ENCODE results near the gene SLX9.

Gene SLX9

DNA sequence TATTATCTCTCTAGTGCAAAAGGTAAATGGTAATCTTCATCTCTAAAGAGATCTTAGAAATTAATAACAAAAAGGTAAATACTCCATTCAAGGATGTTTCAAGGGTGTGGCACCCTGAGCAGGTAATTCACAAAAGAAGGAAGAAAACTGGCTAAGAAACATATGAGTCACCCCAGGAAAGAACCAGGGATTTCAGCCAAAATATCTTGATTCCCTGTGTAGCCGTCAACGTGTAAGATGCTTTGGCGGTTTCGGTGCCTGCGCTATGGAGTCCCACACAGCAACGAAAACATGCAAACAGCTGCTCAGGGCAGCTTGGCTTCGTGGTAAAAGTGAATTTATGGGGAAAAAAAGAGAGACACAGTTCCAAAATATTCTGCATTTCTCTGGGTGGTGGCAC lies 22.9 kb upstream of the SLX9 start:
- no peak for DNase-seq

DNA sequence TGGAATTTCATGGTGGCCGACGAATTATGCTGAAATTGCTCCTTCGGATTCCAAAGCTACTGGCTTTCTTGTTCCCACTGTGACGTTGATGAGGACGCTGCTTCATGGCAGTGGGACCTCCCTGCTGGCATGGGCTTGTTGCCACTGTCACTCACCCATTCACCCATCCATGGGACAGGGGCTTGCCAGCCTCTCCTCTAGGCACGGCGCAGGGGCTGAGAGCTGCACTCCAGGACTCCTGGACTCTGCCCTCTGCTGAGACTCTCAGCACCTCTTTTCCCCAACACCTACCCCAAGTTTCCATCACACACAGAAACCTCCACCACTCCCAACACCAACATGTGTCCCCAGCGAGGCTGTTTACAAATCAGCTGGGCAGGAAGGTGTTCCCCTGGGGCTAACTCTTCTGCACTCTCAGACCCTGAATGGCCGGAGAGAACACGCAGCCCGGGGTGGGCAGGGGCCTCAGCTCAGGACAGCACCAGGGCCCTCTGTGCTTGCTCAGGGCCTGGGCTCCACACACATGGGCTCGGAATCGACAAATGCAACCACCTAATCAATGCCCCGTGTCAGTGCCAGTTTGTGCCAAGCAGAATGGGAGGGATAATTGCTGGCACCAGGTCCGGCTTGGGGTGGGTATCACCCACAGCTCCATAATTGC lies 22.3 kb upstream of the SLX9 start:
- DNase-seq: no peak

DNA sequence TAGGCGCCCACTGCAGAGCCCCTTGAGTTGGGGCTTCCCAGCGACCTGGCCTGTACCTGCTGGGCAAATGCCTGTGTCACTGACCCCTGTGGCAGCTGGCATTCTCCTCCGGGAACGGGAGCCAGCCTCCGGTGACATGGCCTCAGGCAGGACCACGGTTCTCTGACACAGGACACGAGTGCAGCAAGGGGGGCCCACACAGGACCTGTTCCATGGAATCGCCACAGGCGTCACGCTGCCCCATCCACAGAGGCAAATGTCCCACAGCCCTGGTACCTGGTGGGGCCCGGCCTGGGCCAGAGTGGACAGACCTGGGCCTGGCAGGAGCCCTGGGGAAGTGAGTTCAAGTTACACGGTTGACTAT lies 21.7 kb upstream of the SLX9 start:
- DNase-seq: no peak

GRCh38 chr21:44918581-44919033 lies 21.2 kb upstream of the SLX9 start:
- no peak for DNase-seq

GRCh38 chr21:44919111-44919912 lies 20.5 kb upstream of the SLX9 start:
- DNase-seq: peak; percentile 87 to 92

DNA sequence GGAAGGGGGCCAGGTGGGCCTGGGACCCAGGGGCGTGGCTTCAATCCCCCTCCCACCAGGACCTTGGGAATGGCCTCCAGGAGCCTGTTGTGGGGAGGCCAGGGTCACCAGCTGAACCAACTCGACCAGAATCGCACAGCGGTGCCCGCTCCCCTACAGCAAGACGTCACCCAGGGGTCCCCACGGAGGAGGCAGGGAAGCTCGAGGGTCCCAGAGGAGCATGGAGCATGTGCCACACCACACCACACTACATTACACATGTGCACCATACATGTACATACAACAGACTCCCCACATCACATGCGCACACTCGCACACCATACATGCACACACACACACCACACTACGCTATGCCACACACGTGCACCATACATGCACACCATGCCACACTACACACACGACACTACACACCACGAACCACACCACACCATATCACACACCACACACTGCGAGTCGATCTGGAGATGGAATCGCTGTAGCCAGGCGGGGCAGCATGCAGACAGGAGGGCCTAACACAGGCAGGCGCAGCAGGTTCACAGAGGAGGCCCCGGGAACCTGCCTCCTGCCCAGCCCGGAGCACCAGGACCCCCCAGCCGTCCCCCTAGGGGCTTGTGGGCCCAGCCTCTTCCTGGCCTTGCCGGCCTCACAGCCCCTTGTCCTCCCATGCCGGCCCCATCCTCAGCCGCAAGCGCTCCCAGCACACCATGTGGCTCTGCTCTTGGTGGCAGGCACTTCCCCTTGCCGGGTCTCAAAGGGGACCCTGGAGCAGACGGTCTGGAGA lies 19.7 kb upstream of the SLX9 start:
- DNase-seq: peak in 1 of 2 donors; percentile 40

DNA sequence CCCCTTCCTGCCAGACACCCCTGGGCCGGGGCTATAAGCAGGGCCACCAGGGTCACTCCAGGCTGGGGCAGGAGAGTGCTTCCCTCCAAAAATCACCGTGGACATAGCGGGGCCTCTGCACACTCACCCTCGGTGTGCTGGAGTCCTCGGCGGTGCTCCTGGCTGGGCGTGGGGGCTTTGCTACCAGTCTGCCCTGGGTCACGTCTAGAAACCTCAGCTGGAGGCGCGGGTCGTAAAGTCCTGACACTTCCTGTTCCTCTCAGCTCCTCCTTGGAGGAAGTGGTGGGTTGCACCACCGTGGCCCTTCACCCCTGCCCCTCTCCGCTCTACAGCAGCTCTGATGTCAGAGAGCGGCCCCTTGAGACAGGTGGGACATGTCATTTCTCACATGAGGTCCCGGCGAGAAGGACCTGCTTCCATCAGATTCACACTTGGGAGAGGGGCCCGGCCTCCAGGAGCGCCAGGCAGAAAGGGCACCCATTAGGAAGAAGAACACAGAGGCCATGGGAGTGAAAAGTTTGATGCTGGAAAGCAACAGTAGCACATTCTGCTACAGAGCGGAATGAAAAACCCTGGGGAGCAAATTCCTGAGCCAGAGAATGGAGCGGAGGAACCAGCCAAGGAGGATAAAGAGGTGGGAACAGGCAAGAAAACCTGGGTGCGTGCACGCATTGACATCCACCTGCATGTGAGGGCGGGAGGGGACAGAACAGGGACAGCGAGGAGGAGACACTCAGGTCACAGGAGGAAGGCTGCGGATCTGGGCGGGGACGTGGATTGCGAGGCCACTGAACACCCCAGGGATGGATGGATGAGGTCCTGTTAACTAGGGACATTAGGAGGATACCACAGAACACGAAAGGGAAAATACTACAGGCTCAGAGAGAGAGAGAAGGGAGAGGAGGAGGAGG lies 18.9 kb upstream of the SLX9 start, which contains the start of gene ITGB2:
TSS of gene ITGB2 (minus strand) at position 206 of the 911 bp plus-strand sequence. CDS start 10,117 bp downstream, outside the sequence.
- DNase-seq: peak; percentile 83 to 91

DNA sequence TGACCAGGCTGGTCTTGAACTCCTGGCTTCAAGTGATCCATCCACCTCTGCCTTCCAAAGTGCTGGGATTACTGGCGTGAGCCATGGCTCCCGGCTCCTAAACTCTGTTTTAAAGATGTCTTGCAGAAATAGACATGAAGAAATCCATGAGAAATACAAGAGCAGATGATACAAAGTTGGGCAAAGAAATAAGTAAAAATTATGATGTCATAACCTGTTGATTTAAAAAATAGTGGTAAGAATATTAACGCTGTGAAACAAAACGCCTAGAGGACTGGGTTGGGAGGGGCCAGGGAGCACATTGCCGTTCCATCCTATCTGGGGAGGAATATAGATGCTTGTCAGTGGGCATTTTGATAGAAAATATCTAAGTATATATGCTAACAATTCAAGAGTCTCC lies 17.9 kb upstream of the SLX9 start:
- DNase-seq: no peak

DNA sequence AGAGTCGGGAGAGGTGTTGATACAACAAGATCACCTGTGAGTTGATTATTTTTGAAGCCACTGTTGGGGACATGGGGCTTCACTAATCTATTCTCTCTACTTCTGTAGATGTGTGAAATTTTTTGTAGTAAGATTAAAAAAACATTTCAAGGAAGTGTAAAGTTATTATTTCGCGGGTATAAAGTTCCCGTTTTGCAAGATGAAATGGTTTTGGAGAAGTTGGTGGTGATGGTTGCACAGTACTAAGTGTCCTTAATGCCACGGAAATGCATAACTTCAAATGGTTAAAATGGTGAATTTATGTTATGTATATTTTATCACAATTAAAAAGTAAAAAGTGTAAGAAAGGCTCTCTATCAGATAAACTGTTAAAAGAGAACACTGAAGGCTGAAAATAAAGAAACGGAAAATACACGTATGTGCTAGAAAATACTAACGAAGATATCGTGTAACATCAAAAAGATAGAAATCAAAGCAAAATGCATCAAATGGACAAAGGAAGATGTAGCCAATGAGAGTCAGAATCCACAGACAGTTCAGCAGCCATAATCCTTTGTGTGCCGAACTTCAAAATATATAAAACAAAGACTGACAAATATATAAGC lies 16.2 kb upstream of the SLX9 start:
- peak; percentile 59 to 76 for DNase-seq

DNA sequence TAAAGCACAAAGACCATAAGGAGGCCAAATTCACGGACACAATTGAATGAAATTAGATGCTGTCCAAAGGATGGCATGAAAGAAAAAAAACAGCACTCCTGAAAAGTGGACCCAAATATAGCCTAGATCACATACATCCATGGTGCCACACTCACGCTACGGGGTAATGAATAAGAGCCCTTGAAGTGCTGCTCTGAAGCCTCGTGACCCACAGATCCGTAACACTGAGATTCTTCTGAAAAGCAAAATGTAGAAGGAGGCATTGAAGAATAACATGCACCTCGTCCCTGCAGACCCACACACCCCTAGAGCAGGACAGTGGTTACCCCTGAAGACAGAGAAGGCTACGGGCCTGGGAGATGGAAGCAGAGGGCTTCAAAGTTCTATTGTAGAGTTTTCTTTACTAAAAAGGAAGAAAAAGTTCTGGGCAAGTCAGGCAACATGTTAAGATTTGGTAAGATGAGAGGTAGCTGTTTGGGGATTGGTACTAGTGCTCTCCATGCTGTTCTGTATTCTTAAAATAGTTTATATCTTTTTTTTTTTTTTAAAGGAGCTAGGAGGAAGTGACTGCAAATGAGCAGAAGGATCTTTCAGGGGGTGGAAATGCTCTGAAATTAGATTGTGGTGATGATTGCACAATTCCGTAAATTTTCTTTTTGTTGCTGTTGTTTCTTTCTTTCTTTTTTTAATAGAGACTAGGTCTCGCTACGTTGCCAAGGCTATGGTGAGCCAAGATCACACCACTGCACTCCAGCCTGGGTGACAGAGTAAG lies 15.0 kb upstream of the SLX9 start:
- DNase-seq: peak; percentile 65 to 79

DNA sequence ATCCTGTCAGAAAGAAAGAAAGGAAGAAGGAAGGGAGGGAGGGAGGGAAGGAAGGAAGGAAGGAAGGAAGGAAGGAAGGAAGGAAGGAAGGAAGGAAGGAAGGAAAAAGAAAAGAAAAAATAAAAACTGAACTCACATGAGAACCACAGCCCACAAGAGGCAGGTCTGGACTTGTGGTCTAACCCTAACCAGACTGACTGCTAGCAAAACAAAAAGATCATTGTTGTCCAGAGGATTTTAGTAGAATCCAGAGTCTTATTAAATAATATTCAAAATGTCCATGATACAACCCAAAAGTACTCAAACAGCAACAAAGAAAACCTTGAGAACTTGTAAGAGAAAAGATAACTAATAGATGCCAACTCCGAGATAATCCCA lies 14.5 kb upstream of the SLX9 start:
- DNase-seq: no peak

GRCh38 chr21:44926331-44927101 lies 13.3 kb upstream of the SLX9 start:
- peak in 1 of 2 donors; percentile 46 for DNase-seq

DNA sequence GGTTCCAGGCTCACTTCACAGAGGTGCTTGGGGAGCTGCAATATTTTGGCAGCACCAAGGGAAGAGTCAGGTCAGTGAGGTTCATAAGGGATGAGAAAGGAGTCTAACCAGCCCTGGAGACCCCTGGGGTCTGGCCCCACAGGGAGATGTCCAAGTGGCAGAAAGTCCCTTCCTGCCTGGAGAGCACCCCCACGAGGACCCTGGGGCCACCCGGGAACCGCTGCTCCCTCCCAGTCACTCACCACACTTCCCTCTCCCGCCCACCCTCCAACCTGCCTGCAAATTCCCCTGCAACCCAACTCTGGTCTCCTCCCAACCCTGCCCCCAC lies 12.6 kb upstream of the SLX9 start:
- DNase-seq: no peak

GRCh38 chr21:44927587-44928461 lies 12.0 kb upstream of the SLX9 start:
- peak; percentile 57 to 80 for DNase-seq

GRCh38 chr21:44928500-44929241 lies 11.2 kb upstream of the SLX9 start:
- peak in 1 of 2 donors; percentile 48 for DNase-seq

DNA sequence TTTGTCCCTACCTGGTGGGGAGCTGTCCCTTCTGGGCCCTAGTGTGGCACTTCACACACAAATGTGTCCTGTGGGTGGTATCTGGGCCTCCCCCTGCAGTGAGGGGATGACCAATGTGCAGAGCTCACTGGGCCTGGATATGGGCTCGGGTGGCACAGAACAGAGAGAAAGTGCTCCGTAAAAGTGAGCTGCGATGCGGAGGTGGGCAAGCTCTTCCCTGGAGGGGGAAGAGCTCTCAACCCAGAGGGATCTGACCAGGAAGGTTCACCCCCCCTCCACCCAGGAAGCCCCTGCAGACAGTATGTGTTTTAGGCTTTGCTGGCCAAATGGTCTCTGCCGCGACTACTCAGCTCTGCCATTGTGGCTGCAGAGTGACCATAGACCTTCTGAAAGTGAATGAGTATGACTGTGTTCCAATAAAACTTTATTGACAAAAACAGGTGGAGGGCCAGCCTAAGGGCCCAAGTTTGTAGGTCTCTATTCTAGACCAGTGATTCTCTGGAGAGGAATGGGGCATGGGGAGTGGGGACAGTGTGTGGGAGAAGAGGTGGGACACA lies 10.5 kb upstream of the SLX9 start:
- no peak for DNase-seq

DNA sequence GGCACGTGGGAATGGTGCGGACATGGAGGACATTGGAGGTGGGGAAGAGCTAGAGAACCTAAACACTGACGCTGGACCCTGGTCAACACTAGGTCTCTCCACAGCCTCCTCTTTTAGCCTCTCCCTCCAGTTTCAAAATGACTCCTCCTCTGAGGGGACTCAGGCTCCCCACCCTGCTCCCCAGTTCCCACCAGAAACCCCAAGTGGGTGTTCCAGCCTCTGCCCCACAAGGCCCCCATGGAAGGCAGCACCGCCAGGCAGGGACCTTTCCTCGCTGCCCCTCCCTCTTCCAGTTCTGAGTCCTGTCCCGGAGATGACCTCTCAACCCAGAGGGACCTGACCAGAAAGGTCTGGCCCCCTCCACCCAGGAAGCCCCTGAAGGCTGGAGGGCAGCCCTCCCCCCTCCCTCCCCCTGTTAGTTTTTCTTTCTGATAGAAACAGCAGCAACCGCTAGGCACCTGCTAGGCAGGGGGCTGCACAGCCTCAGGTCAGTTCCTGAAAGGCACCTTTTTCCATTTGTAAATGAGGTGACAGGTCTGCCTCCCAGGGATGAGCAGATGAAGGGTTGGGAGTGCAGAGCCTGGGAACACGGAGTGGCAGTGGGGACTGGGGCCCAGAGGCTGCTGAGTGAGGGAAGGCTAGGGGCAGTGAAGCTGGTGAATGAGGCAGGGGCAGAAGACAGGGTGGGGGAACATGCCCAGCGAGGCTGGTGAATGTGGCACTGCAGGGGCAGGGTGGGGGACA lies 9.9 kb upstream of the SLX9 start:
- no peak for DNase-seq

All from inflammatory macrophage (primary cell).